H1 (cell line): ENCODE measurements around the gene ZNF691. TPM values are rescaled to one million over a fixed set of nuclear protein-coding genes. Genes with fewer than 3 reads are reported as not detected.

Experiments used
- CTCF ChIA-PET: fragments of 300-600 bp; sonication (Branson Sonifier 250); formaldehyde crosslinking; loops from one replicate; lab custom pipeline; 2021; ENCODE audit not compliant: partially characterized antibody; lab: Charles Lee
- POLR2A ChIA-PET: fragments of 300-600 bp; sonication (Branson Sonifier 250); formaldehyde crosslinking; loops from one replicate; lab custom pipeline; 2021; ENCODE audit warnings: inconsistent platforms; ENCODE audit not compliant: partially characterized antibody; lab: Charles Lee
- DNase-seq, 2 experiments: peaks; one replicate each; pipeline versions ENCODE4 v3.0.0 to v3.0.0-alpha.2; 2010 to 2022; ENCODE audit warnings: low spot score in 2 of 2, low read depth in 1 of 2, mixed read lengths in 1 of 2
- FAIRE-seq: peaks from 2 replicates; lab custom pipeline; 2011; peaks lifted over from hg19 to GRCh38; lab: Jason Lieb, UNC
- H2AFZ ChIP-seq: 2 replicates; pipeline ENCODE4 v1.8.1; 2012; ENCODE audit warnings: low read length, inconsistent platforms
- H2AK5ac ChIP-seq: 2 replicates; pipeline ENCODE4 v1.6.1; 2013; ENCODE audit warnings: low read depth, low read length
- H2BK120ac ChIP-seq: replicated peaks from 2 replicates; pipeline ENCODE3; 2013; ENCODE audit warnings: low read depth, low read length, inconsistent platforms
- H2BK12ac ChIP-seq: 2 replicates; pipeline ENCODE4 v1.6.1; 2013; ENCODE audit warnings: low read depth, low read length
- H2BK15ac ChIP-seq: 2 replicates; pipeline ENCODE4 v1.6.1; 2013; ENCODE audit warnings: low read length
- H2BK20ac ChIP-seq: 2 replicates; pipeline ENCODE4 v1.6.1; 2013; ENCODE audit warnings: low read length
- H2BK5ac ChIP-seq: 2 replicates; pipeline ENCODE4 v1.6.1; 2013; ENCODE audit warnings: low read depth, low read length
- H3K14ac ChIP-seq: 2 replicates; pipeline ENCODE4 v1.6.1; 2013; ENCODE audit warnings: inconsistent platforms; ENCODE audit not compliant: insufficient read length
- H3K18ac ChIP-seq: 2 replicates; pipeline ENCODE4 v1.6.1; 2013; ENCODE audit warnings: low read length; ENCODE audit errors: extremely low read depth
- H3K23ac ChIP-seq: 2 replicates; pipeline ENCODE4 v1.6.1; 2013; ENCODE audit warnings: inconsistent platforms; ENCODE audit not compliant: insufficient read length
- H3K23me2 ChIP-seq: 2 replicates; pipeline ENCODE4 v1.6.1; 2013; ENCODE audit warnings: low read depth, low read length
- H3K27ac ChIP-seq: 2 replicates; pipeline ENCODE4 v1.6.1; 2011; ENCODE audit warnings: low read depth, low read length, inconsistent platforms
- H3K27me3 ChIP-seq, 4 experiments: replicated peaks in 1 of 4; 1 replicate in 1 of 4; 2 replicates in 3 of 4; pipeline versions ENCODE4 v1.6.1 to v1.8.1; 2011 to 2013; ENCODE audit warnings: low read length in 3 of 4, mild to moderate bottlenecking in 3 of 4, inconsistent platforms in 2 of 4, mixed read lengths in 2 of 4, moderate library complexity in 1 of 4; ENCODE audit not compliant: control insufficient read depth in 3 of 4, insufficient read depth in 3 of 4; ENCODE audit errors: extremely low read depth in 1 of 4
- H3K36me3 ChIP-seq, 4 experiments: 2 replicates each; pipeline versions ENCODE4 v1.6.1 to v1.8.1; 2011 to 2013; ENCODE audit warnings: mild to moderate bottlenecking in 4 of 4, low read length in 3 of 4, moderate library complexity in 2 of 4, control low read depth in 1 of 4, inconsistent platforms in 1 of 4; ENCODE audit not compliant: insufficient read depth in 4 of 4, control insufficient read depth in 2 of 4
- H3K4ac ChIP-seq: replicated peaks from 2 replicates; pipeline ENCODE3; 2013; ENCODE audit warnings: low read length, low read depth, mixed read lengths, inconsistent platforms; ENCODE audit not compliant: insufficient read length
- H3K4me1 ChIP-seq, 4 experiments: replicated peaks in 1 of 4; 1 replicate in 1 of 4; 2 replicates in 3 of 4; pipeline versions ENCODE4 v1.6.1 to v1.8.1; 2011 to 2013; ENCODE audit warnings: low read length in 3 of 4, inconsistent platforms in 2 of 4, mixed read lengths in 1 of 4; ENCODE audit not compliant: insufficient read depth in 4 of 4, control insufficient read depth in 3 of 4
- H3K4me2 ChIP-seq, 2 experiments: 2 replicates each; pipeline versions ENCODE4 v1.6.1 to v1.8.1; 2011 to 2013; ENCODE audit warnings: low read depth in 2 of 2, low read length in 2 of 2, control low read depth in 1 of 2, inconsistent platforms in 1 of 2, mild to moderate bottlenecking in 1 of 2; ENCODE audit not compliant: insufficient read depth in 1 of 2
- H3K4me3 ChIP-seq, 4 experiments: fragments of 200-600, 300-600 bp in 1 of 4; sonication (generic), shearing (Covaris generic), sonication (Bioruptor Twin) in 1 of 4; 2 replicates each; pipeline versions ENCODE4 v1.5.1 to v1.8.1; 2011 to 2016; ENCODE audit warnings: low read length in 4 of 4, low read depth in 3 of 4, control low read depth in 2 of 4, inconsistent platforms in 2 of 4, mild to moderate bottlenecking in 2 of 4, mixed read lengths in 1 of 4, moderate library complexity in 1 of 4; ENCODE audit not compliant: insufficient read depth in 2 of 4; ENCODE audit errors: extremely low read depth in 1 of 4
- H3K56ac ChIP-seq: replicated peaks from 2 replicates; pipeline ENCODE3; 2013; ENCODE audit warnings: low read depth, mild to moderate bottlenecking, mixed read lengths, low read length, inconsistent platforms; ENCODE audit not compliant: insufficient read length
- H3K79me1 ChIP-seq: 2 replicates; pipeline ENCODE4 v1.6.1; 2013; ENCODE audit warnings: low read depth, low read length, control low read depth
- H3K79me2 ChIP-seq, 2 experiments: 2 replicates each; pipeline versions ENCODE4 v1.6.1 to v1.8.1; 2012 to 2013; ENCODE audit warnings: low read length in 2 of 2, mild to moderate bottlenecking in 2 of 2, inconsistent platforms in 1 of 2; ENCODE audit not compliant: insufficient read depth in 2 of 2, control insufficient read depth in 1 of 2
- H3K9ac ChIP-seq, 4 experiments: replicated peaks in 1 of 4; 1 replicate in 1 of 4; 2 replicates in 3 of 4; pipeline versions ENCODE4 v1.6.1 to v1.8.1; 2011 to 2013; ENCODE audit warnings: low read depth in 3 of 4, low read length in 3 of 4, control low read depth in 2 of 4, mild to moderate bottlenecking in 2 of 4, moderate library complexity in 2 of 4, inconsistent platforms in 1 of 4; ENCODE audit errors: extremely low read depth in 1 of 4
- H3K9me3 ChIP-seq, 2 experiments: 2 replicates each; pipeline versions ENCODE4 v1.6.1 to v1.8.1; 2012 to 2013; ENCODE audit warnings: mild to moderate bottlenecking in 2 of 2, moderate library complexity in 2 of 2, control low read depth in 1 of 2, inconsistent platforms in 1 of 2, low read depth in 1 of 2, low read length in 1 of 2, mixed read lengths in 1 of 2; ENCODE audit not compliant: insufficient read depth in 2 of 2
- H4K20me1 ChIP-seq, 2 experiments: replicated peaks in 1 of 2; 2 replicates each; pipeline versions ENCODE3 to v1.8.1; 2011 to 2013; ENCODE audit warnings: inconsistent platforms in 2 of 2, low read length in 2 of 2, mild to moderate bottlenecking in 1 of 2; ENCODE audit not compliant: insufficient read depth in 2 of 2, control insufficient read depth in 1 of 2
- H4K5ac ChIP-seq: 2 replicates; pipeline ENCODE4 v1.6.1; 2013; ENCODE audit warnings: low read length, low read depth, mixed read lengths, inconsistent platforms; ENCODE audit not compliant: insufficient read length
- H4K8ac ChIP-seq: 2 replicates; pipeline ENCODE4 v1.8.0; 2013; ENCODE audit warnings: mild to moderate bottlenecking, moderate library complexity, low read length, inconsistent platforms; ENCODE audit not compliant: insufficient read depth; ENCODE audit errors: extremely low read depth
- H4K91ac ChIP-seq: replicated peaks from 2 replicates; pipeline ENCODE3; 2013; ENCODE audit warnings: low read length, mixed read lengths, inconsistent platforms; ENCODE audit not compliant: insufficient read length
- BRCA1 ChIP-seq: IDR thresholded peaks from 2 replicates; pipeline ENCODE4 v1.6.1; 2012; ENCODE audit warnings: low read depth, low read length, improper control_type of control experiment
- CBX5 ChIP-seq: fragments of 300-800, 300-1000 bp; sonication (generic); IDR thresholded peaks from 2 replicates; pipeline ENCODE4 v1.7.1; 2016; ENCODE audit warnings: antibody characterized with exemption, low read length, low read depth
- CBX8 ChIP-seq: fragments of 300-800, 300-1000 bp; sonication (generic); IDR thresholded peaks from 2 replicates; pipeline ENCODE4 v1.7.1; 2016; ENCODE audit warnings: low read depth, low read length, borderline replicate concordance
- CEBPB ChIP-seq: IDR thresholded peaks from 2 replicates; pipeline ENCODE4 v1.6.1; 2012; ENCODE audit warnings: low read depth, low read length
- CREB1 ChIP-seq: IDR thresholded peaks from 2 replicates; pipeline ENCODE4 v1.6.1; 2012; ENCODE audit warnings: inconsistent platforms
- GABPA ChIP-seq: IDR thresholded peaks from 2 replicates; pipeline ENCODE4 v1.6.1; 2011; ENCODE audit warnings: mild to moderate bottlenecking, low read length, moderate library complexity, borderline replicate concordance; ENCODE audit not compliant: insufficient read depth
- KDM5A ChIP-seq: fragments of 200-600 bp; IDR thresholded peaks from 2 replicates; pipeline ENCODE4 v1.7.1; 2012; ENCODE audit warnings: mild to moderate bottlenecking, low read length, inconsistent platforms, mixed read lengths
- PHF8 ChIP-seq: fragments of 200-600 bp; sonication (generic); conservative IDR thresholded peaks from 2 replicates; pipeline ENCODE4 v1.7.1; 2012; ENCODE audit warnings: low read depth, mild to moderate bottlenecking, inconsistent platforms, low read length, moderate library complexity
- POLR2A ChIP-seq, 2 experiments: IDR thresholded peaks; 1 replicate in 1 of 2; 2 replicates in 1 of 2; pipeline ENCODE4 v1.6.1; 2011; ENCODE audit warnings: low read depth in 2 of 2, low read length in 2 of 2, mild to moderate bottlenecking in 2 of 2; ENCODE audit errors: control extremely low read depth in 1 of 2
- RBBP5 ChIP-seq: IDR thresholded peaks from 2 replicates; pipeline ENCODE4 v1.7.1; 2012; ENCODE audit warnings: low read depth, mild to moderate bottlenecking, inconsistent platforms, low read length, moderate library complexity, borderline replicate concordance
- SAP30 ChIP-seq: fragments of 300-600 bp; sonication (generic); IDR thresholded peaks from 2 replicates; pipeline ENCODE4 v1.7.1; 2012; ENCODE audit warnings: low read length, moderate library complexity, mild to moderate bottlenecking, inconsistent platforms; ENCODE audit not compliant: insufficient read depth, insufficient replicate concordance
- SP1 ChIP-seq: IDR thresholded peaks from 2 replicates; pipeline ENCODE4 v1.6.1; 2011; ENCODE audit warnings: low read depth, low read length
- TEAD4 ChIP-seq: IDR thresholded peaks from 2 replicates; pipeline ENCODE4 v1.6.1; 2012; ENCODE audit warnings: low read depth, low read length, inconsistent platforms, mixed read lengths
- WGBS, 2 experiments: shearing (Covaris generic) in 1 of 2; methylation state at CpG; one replicate each; pipeline versions ENCODE4 v1.1.6 to v1.1.7; 2013 to 2015; ENCODE audit warnings: low lambda C conversion rate in 2 of 2, mixed read lengths in 2 of 2, inconsistent platforms in 1 of 2, low coverage in 1 of 2, missing lambda C conversion rate in 1 of 2; ENCODE audit not compliant: insufficient replicate concordance in 2 of 2, insufficient coverage in 1 of 2, insufficient read length in 1 of 2; ENCODE audit errors: extremely low coverage in 1 of 2, missing lambda C conversion rate in 1 of 2; 5-methylcytosine and 5-hydroxymethylcytosine counted together
- polyA plus RNA-seq, 7 experiments: library from polyadenylated mRNA; depleted of rRNA in 3 of 7; stranded (reverse) in 5 of 7; unstranded in 2 of 7; fragments of >200 nt in 5 of 7; fragments of 200-250 nt in 2 of 7; gene quantifications; 1 replicate in 5 of 7; 2 replicates in 1 of 7; 4 replicates in 1 of 7; pipeline versions ENCODE4 v1.2.1 to v1.2.3, GENCODE V29; 2011 to 2013; ENCODE audit warnings: missing spikeins in 2 of 7, mixed read lengths in 2 of 7
- total RNA-seq: library from RNA; stranded (reverse); fragmentation: NEBNext Ultra II Directional; extraction: Animal tissue kit (Norgen Biotek cat#: 25700); gene quantifications from 2 replicates; pipeline ENCODE4 v1.2.1, GENCODE V29; 2021
- TF ChIP-seq, protein P1 (sequence below): IDR thresholded peaks from 2 replicates; pipeline ENCODE4 v1.6.1; 2012; ENCODE audit warnings: inconsistent platforms

ZNF691 gene
- total and polyA plus RNA-seq, 2 of the 8 experiments (the other 6 are each of a cell fraction or from before 2014, with no cell fraction given): 19.5 TPM

GRCh38 chr1:42832641-42833240 lies 13.7 kb upstream of the ZNF691 start:
- H3K27ac ChIP-seq: no peak overlapping the region
- CTCF ChIA-PET: interaction anchor here (0.6 to 5.2 kb wide), 6 partner anchors 9 to 1169 kb away, joined by 3 to 30 read pairs (median 4); partner anchors contain the start of gene ZNF691
- TF ChIP-seq CREB1: no peak
- no peak for TF ChIP-seq POLR2A (IDR thresholded peaks at IDR 0.05; ENCODE audit: control extremely low read depth in 1 of 2, low read depth in 2 of 2, low read length in 2 of 2)
- no peak for TF ChIP-seq CEBPB
- no peak for TF ChIP-seq CBX5
- no peak for TF ChIP-seq CBX8
- no peak for TF ChIP-seq BRCA1
- no peak for TF ChIP-seq GABPA
- TF ChIP-seq, protein P1, sequence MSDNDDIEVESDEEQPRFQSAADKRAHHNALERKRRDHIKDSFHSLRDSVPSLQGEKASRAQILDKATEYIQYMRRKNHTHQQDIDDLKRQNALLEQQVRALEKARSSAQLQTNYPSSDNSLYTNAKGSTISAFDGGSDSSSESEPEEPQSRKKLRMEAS: no peak
- TF ChIP-seq PHF8: no peak
- TF ChIP-seq SAP30: no peak
- no peak for TF ChIP-seq KDM5A
- TF ChIP-seq TEAD4: no peak
- TF ChIP-seq RBBP5: no peak
- TF ChIP-seq SP1: no peak

More at GRCh38 chr1:42832641-42833240, 13.7 kb upstream of the ZNF691 start:
- Histone ChIP-seq H3K56ac (no peak overlapping the region), H3K36me3 (no peaks in the 10 kb centered on the region), H2BK20ac (no peak overlapping the region), H3K18ac (no peak overlapping the region), H3K79me1 (no peaks in the 10 kb centered on the region), H3K27me3 (no peaks in the 10 kb centered on the region), H3K23me2 (no peaks in the 10 kb centered on the region), H3K9ac (no peak overlapping the region), H4K8ac (no peak overlapping the region; the same call in 1 of the 2 replicates), H4K20me1 (no peaks in the 10 kb centered on the region), H3K23ac (no peak overlapping the region), H4K91ac (no peak overlapping the region), H3K9me3 (no peaks in the 10 kb centered on the region), H3K4me1 (no peaks in the 10 kb centered on the region), H3K14ac (no peak overlapping the region), H3K4me3 (no peak overlapping the region), H2BK120ac (no peak overlapping the region), H2AK5ac (no peak overlapping the region), H3K79me2 (no peaks in the 10 kb centered on the region), H3K4ac (no peak overlapping the region), H2BK12ac (no peak overlapping the region), H2AFZ (no peak overlapping the region), H2BK15ac (no peak overlapping the region), H4K5ac (no peak overlapping the region), H2BK5ac (no peak overlapping the region), H3K4me2 (no peak overlapping the region)
- no peak for DNase-seq
- WGBS, 2 experiments: 90% methylated on average over 3 of the region's 3 CpGs; no CpG with 5 or more reads in 1 of the 2 experiments
- no peak for FAIRE-seq
- POLR2A ChIA-PET: interaction anchor here (1.8 kb wide), 1 partner anchor 16 kb away, joined by 4 read pairs; the partner anchor contains the start of gene ERMAP
